Measurements from ENCODE around the gene BIN1. TPM values are rescaled to one million over a fixed set of nuclear protein-coding genes. Genes with fewer than 3 reads are reported as not detected.

BIN1 gene
- total RNA-seq, 2 experiments from 2014 or later, result 98.8 to 101 TPM

DNA sequence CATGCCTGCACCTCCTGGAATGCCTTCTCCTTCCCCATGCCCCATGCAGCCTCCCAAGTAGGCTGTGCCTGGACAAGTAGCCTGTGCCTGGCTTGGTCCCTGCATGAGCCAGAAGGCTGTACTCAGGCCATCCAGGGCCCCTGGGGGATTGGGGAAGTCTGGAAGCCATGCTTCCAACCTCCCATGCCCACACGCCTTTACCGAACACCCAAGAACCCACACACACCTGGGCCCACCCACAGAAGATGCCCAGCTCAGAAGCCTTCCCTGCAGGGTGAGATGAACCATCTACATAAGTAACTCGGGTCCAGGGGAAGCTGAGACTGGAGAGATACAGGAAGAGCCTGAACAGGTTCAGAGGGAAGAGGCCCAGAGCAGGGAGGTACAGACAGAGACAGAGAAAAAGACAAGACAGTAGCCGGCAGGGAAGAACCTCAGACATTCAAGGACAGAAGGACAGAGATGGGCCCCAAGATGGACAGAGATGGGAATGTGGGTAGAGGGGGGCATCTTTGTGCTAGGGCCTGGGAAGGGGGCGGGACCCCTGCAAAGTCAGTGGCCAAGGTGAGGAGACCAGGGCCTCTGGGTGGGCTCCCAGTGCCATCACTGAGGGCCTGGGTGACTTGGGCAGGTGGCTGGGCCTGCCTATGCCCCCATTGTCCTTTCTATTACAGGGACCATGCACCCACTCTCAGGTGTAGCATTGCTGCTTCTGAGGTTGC, 4.3 kb downstream of the BIN1 start:
- H3K27ac Mint-ChIP-seq, result no peak overlapping the region
- H3K4me3 Mint-ChIP-seq, result no peak overlapping the region
- H3K27me3 Mint-ChIP-seq, result peaks cover 2% of the 10 kb centered on the region
- DNase-seq, result no peak
- no peaks in the 10 kb centered on the region for H3K36me3 Mint-ChIP-seq
- H3K4me1 Mint-ChIP-seq, result peaks cover 6% of the 10 kb centered on the region
- no peaks in the 10 kb centered on the region for H3K9me3 Mint-ChIP-seq

DNA sequence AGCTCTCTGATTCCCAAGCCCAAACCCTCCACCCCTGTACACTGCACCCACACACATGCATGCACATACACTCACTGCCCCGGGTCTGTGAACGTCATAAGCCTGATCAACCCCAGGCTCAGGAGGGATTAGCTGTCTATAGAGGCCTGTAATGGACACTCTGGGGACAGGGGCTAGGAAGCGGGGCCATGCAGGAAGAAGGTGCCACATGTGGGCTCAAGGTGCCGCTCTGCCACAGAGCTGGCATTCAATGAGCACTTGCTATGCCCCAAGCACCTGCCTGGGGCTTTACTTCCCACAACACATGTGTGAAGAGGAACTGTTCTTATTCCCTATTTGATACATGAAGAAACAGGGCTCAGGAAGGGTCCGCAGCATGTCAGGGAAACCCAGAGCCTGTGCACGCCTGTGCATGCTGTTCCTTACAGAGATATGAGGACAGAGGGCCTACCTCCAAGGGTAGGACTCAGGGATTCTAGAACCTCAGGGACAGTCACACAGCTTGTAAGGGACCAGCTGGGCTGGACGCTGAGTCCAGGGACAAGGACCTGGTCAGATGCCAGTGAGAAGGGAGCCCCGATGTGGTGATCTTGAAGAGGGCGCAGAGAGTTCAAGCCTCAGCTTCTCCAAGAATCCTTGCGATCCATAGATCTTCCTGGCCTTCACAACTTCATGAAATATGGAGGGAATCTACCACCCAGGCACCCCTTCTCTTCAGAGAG, 5.0 kb downstream of the BIN1 start:
- peaks cover 4% of the 10 kb centered on the region for H3K4me1 Mint-ChIP-seq
- H3K27ac Mint-ChIP-seq, result no peak overlapping the region

DNA sequence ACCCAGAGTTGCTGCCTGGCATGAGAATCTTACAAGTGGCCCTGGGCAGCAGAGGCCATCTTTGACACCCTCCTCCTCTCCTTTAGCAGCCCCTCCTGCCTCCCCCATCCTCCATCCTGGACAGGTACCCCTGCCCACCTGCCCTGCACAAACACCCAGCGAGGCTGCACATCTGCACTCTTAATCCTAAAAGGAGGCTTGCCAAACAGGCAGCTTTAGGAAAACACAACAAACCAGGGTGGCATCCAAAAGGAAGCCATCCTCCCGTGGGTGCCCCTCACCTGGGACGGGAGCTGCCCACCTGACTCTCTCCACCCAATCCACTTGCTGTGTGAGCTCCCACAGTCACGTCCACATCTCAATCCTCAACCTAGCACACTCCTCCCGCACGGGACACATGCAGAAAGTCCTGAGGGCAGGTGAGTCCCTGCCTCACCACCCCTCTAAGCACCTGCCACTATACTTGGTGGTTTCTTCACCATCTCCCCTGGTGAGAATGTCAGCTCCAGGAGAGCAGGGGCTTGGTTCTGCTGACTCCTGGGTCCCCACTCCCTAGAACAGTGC, 5.8 kb downstream of the BIN1 start:
- no peak overlapping the region for H3K4me3 Mint-ChIP-seq
- no peaks in the 10 kb centered on the region for H3K9me3 Mint-ChIP-seq
- peaks cover 2% of the 10 kb centered on the region for H3K27me3 Mint-ChIP-seq
- DNase-seq, result no peak
- H3K4me1 Mint-ChIP-seq, result peaks cover 4% of the 10 kb centered on the region
- H3K36me3 Mint-ChIP-seq, result no peaks in the 10 kb centered on the region
- H3K27ac Mint-ChIP-seq, result no peak overlapping the region

More for the DNA sequence above, 5.0 kb downstream of the BIN1 start:
- Mint-ChIP-seq H3K4me3 (no peak overlapping the region), H3K9me3 (no peaks in the 10 kb centered on the region), H3K27me3 (peaks cover 2% of the 10 kb centered on the region), H3K36me3 (no peaks in the 10 kb centered on the region)
- DNase-seq, result no peak

DNA sequence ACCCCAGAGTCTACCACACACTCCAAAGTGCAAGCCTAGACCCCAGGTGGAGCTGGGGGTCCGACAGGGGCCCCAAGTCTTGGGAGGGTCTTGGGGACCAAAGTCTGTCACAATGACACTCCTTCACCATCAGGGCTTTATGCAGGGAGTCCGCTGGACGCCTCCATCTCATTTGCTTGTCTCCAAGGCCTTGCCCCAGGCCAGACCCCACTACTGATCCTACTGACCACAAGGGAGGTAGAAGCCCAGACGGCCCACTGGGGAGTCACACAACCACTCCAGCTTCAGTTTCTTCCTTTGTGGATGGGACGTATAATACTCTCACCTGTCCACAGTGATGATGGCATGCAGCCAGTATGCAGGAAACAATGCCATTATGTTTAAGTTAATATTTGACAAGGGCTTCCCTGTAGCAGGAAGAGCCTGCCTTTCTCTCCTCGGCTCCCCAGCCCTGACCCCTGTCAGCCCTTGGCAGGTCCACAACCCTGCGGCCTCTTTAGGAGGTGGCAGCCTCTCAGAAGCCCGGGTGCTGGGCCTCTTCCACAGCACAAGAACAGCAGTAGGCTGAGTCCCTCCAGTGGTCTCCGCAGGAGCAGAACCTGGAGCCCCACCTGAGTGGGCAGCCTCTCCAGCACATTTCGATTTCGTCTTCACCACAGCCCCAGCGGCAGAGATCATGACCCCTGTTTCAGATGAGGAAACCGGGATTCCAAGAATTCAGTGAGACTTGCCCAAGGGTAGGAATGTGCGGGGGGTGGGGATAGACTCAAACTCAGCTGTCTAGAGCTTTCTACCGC, 6.5 kb downstream of the BIN1 start:
- no peaks in the 10 kb centered on the region for H3K36me3 Mint-ChIP-seq
- no peak for DNase-seq
- no peak overlapping the region for H3K27ac Mint-ChIP-seq
- peaks cover 2% of the 10 kb centered on the region for H3K27me3 Mint-ChIP-seq
- peaks cover 4% of the 10 kb centered on the region for H3K4me1 Mint-ChIP-seq
- no peaks in the 10 kb centered on the region for H3K9me3 Mint-ChIP-seq
- H3K4me3 Mint-ChIP-seq, result no peak overlapping the region

DNA sequence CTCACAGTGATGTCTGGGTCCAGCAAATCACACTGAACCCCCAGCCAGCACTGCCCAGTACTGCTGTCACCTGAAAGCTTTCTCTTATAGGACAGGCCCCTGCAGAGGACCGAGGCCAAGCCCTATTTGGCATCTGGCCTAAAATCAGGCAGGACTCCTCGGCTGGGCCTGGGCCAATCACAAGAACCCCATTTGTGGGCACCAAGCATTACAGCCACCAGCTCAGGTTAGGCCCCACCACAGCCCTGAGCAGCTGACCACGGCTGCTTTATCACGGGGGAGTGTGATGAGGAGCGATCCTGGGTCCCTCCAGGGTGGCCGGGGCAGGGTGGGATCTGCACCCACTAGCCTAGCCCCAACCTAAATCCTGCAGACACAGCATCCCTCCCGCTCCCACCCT, 8.2 kb downstream of the BIN1 start:
- H3K4me3 Mint-ChIP-seq, result no peak overlapping the region
- H3K36me3 Mint-ChIP-seq, result no peaks in the 10 kb centered on the region
- DNase-seq, result no peak
- no peak overlapping the region for H3K27ac Mint-ChIP-seq
- H3K27me3 Mint-ChIP-seq, result no peaks in the 10 kb centered on the region
- H3K9me3 Mint-ChIP-seq, result no peaks in the 10 kb centered on the region
- peaks cover 7% of the 10 kb centered on the region for H3K4me1 Mint-ChIP-seq

DNA sequence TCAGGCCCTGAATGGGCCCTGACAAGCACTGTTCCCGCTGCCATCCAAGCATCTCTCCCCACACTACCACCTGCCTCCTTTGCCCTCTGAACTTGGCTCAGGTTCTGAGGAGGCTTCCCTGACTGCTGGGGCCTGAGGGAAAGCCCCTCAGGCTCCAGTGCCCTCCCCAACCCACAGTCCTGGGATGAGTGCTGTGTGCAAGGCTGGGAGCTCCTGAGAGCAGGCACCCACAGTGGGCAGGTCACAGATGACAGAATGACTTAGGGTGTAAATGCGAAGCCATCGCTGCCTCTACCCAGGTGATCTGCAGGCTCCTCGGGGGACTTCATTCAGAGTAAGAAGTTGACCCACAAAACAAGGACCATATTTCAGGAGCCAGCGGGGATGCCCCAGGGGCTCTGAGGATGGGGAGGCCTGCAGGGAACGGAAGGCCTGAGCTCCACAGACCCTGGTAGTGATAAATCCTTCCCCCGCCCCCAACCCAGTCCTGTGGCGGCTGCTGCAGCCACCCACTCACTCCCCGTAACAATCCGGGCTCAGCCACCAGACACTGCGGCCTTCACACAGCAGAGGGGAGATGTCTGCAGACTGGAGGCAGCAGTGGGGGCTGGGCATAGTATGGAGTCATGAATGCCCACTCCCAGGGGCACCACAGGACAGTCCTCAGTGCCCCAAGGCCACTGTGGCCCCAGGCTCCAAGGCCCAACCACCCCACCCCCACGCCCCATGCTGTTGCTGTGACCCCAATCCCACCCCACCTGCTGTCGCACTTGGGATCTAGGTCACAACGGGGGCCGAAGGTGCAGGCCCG, 8.9 kb downstream of the BIN1 start:
- Mint-ChIP-seq H3K36me3 (no peaks in the 10 kb centered on the region), H3K27me3 (no peaks in the 10 kb centered on the region), H3K27ac (no peak overlapping the region), H3K4me3 (no peak overlapping the region), H3K4me1 (peaks cover 13% of the 10 kb centered on the region), H3K9me3 (no peaks in the 10 kb centered on the region)
- no peak for DNase-seq

DNA sequence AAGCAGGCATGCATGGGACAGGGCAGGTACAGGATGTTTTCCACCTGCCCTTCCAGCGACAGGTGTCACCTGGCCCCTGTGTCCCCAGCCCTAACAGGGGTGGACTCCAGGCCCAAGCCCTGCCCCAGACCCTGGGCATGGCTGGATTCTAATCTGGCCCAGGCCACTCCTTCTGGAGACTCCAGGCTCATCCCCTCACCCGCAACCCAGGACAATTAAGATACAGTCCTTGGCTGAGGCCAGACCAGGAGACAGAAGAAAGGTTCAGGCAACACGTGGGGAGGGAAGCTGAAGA, 9.5 kb downstream of the BIN1 start:
- Mint-ChIP-seq H3K4me3 (no peak overlapping the region), H3K36me3 (no peaks in the 10 kb centered on the region), H3K27ac (no peak overlapping the region), H3K9me3 (no peaks in the 10 kb centered on the region), H3K27me3 (no peaks in the 10 kb centered on the region), H3K4me1 (peaks cover 14% of the 10 kb centered on the region)
- DNase-seq, result no peak

DNA sequence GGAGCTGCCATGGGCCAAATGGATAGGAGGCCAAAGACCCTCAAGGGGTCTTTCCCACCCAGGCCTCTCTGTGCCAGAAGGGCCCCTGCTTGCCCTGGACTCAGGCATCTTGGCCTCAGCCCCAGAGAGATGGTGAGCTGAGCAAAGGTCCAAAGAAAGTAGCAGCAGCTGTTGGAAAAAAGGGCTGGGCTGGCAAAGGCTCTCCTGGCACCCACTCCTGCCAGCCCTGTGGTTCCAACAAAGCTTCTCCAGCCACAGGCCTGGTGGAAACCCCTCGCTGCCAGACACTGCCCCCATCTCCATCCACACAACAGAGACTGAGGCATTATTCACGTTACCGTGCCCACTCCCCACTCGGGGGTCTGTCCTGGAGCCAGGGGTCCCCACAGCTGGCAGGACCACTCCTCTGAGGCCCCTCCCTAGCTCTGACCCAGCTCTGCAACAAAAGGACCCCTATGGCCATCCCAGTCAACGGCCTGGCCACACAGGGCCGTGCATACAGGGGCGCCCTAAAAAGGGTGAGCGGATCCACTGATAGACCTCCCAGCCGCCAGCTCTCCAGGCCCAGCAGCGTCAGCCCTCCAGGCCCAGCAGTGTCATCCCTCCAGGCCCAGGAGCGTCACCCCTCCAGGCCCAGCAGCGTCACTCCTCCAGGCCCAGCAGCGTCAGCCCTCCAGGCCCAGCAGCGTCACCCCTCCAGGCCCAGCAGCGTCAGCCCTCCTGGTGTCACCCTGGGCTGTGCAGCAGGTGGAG, 10.1 kb downstream of the BIN1 start:
- no peak for DNase-seq
- no peaks in the 10 kb centered on the region for H3K9me3 Mint-ChIP-seq
- no peak overlapping the region for H3K27ac Mint-ChIP-seq
- peaks cover 14% of the 10 kb centered on the region for H3K4me1 Mint-ChIP-seq
- no peaks in the 10 kb centered on the region for H3K27me3 Mint-ChIP-seq
- no peaks in the 10 kb centered on the region for H3K36me3 Mint-ChIP-seq
- H3K4me3 Mint-ChIP-seq, result no peak overlapping the region

DNA sequence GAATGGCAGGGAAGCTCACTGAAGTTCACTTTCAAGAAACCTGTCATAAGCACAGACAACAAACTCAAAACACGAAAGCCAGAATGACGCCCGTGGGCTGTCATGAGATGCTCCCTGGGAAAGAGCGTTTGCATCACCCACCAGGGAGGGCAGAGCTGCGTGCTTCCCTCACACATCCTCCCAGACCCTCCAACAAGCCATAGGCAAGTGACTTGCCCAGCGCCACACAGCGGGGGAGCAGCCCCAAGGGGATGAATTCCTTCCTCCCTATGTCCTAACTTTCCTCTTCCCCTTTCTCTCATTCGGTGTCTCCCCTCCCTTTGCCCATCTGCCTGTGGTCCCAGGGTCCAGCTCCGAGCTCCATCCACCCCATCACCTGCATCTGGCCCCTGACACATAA, 10.7 kb downstream of the BIN1 start:
- Mint-ChIP-seq H3K27me3 (no peaks in the 10 kb centered on the region), H3K9me3 (no peaks in the 10 kb centered on the region), H3K27ac (no peak overlapping the region), H3K4me1 (peaks cover 14% of the 10 kb centered on the region), H3K36me3 (no peaks in the 10 kb centered on the region), H3K4me3 (no peak overlapping the region)
- DNase-seq, result no peak

DNA sequence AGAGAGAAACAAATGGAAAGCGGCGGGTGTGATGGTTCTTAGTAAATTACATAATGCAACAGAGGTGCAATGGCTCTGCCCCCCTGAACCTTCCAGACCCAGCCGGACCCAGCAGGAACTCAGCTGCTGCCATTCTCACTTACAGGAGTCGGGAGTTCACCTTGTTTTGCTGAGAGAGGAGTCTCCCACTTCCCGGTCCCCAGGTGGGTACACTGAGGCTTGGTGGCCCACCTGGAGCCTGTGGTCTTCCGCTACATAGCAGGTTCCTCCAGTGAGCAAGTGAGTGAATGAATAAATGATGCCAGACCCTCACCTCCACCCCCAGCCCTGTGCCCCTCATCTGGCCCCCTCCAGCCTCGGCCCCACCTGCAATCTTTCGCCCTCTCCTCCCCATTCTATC, 11.2 kb downstream of the BIN1 start:
- Mint-ChIP-seq H3K27me3 (no peaks in the 10 kb centered on the region), H3K9me3 (no peaks in the 10 kb centered on the region), H3K4me1 (peaks cover 14% of the 10 kb centered on the region), H3K4me3 (no peak overlapping the region), H3K27ac (no peak overlapping the region), H3K36me3 (no peaks in the 10 kb centered on the region)
- DNase-seq, result no peak

DNA sequence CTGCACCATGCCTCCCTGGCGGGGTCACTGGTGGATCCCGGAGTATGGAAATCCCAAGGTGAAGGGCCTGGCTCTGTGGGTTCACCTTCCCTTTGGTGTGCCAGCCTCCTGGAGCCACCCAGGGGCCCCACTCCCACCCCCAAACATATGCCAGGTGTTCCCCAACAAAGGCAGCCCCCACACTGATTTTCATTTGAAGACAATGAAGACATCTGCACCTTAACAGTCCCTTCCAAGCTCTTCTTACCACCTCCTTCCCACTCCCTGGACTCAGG, 11.7 kb downstream of the BIN1 start:
- H3K27ac Mint-ChIP-seq, result no peak overlapping the region
- peaks cover 14% of the 10 kb centered on the region for H3K4me1 Mint-ChIP-seq
- H3K27me3 Mint-ChIP-seq, result no peaks in the 10 kb centered on the region
- H3K9me3 Mint-ChIP-seq, result no peaks in the 10 kb centered on the region
- H3K4me3 Mint-ChIP-seq, result no peak overlapping the region
- H3K36me3 Mint-ChIP-seq, result no peaks in the 10 kb centered on the region
- no peak for DNase-seq

DNA sequence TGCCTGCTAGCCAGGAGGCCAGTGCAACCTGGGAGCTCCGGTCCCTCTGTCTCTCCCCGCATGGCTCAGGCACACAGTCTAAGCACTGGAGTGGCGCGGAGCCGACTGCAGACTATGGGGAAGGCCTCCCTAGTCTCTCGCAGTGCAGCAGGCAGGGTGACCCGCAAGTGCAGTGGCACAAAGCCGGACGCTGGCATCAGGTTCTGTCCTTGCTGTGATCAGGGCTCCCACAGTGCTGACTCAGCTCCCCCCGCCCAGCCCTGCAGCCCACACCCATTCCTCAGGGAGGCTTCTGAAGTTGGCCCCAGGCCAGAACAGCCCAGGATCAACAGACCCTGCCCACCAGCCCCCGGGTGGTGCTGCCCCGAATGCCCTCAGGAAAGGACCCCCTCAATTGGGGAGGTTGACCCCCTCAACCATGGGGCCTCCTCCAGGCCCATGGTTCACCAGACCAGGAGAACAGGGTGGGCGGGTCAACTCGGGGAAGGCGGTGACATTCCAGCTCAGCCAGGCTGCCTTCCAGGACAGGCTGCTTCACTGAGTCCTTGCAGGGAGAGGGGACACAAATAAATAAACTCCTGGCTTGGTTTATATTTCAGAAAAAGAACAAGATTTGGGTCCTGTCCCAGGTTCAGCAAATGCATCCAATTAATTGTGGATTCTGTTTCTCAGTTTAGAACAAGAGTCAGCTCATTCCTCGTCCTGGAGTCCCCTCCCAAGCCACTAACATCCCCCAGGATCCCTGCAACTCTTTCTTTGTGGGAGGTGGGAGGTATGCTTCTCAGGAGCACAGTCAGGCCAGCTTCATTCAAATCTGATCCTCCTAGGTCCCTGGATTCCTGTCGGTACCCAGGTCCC, 12.2 kb downstream of the BIN1 start:
- Mint-ChIP-seq H3K4me3 (no peak overlapping the region), H3K27me3 (no peaks in the 10 kb centered on the region), H3K4me1 (peaks cover 14% of the 10 kb centered on the region), H3K9me3 (no peaks in the 10 kb centered on the region), H3K36me3 (no peaks in the 10 kb centered on the region), H3K27ac (no peak overlapping the region)
- DNase-seq, result no peak

DNA sequence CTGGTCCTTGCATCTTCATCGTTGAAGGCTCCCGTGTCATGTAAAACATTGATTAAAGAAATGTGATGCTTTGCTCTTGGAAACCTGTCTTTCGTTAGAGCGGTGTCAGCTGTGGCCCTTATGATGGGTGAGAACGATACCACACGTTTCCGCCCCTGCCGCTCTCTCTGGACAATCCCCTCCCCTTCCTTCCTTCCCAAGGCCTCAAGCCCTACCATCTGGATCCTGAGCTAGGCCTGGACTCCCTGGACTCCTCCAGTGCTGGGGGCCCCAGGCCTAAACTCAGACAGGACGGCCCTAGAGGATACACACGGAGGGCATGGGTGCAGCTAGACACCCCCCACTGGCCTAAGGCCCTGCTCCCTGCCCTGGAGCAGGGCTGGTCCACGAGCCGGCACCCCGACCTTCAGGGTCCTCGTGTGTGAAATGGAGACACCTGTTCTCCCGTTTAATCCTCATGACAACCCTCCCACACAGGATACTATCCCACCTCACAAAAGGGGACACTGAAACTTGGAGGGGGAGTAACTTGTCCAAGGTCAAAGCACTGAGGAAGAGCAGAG, 13.2 kb downstream of the BIN1 start:
- H3K9me3 Mint-ChIP-seq, result no peaks in the 10 kb centered on the region
- H3K36me3 Mint-ChIP-seq, result no peaks in the 10 kb centered on the region
- H3K4me3 Mint-ChIP-seq, result no peak overlapping the region
- H3K4me1 Mint-ChIP-seq, result peaks cover 11% of the 10 kb centered on the region
- H3K27ac Mint-ChIP-seq, result no peak overlapping the region
- no peaks in the 10 kb centered on the region for H3K27me3 Mint-ChIP-seq
- DNase-seq, result no peak
